ENCODE data around the gene RABGAP1L. TPM values are rescaled to one million over a fixed set of nuclear protein-coding genes. Genes with fewer than 3 reads are reported as not detected.
"Not testable (repeated sequence)": the region's sequence is repeated elsewhere in the genome, so short reads cannot be mapped to it uniquely, and the experiment has no call there.

RABGAP1L gene
- polyA plus RNA-seq, 3 donors, result 35.2 to 75.3 (median 63.3) TPM

DNA sequence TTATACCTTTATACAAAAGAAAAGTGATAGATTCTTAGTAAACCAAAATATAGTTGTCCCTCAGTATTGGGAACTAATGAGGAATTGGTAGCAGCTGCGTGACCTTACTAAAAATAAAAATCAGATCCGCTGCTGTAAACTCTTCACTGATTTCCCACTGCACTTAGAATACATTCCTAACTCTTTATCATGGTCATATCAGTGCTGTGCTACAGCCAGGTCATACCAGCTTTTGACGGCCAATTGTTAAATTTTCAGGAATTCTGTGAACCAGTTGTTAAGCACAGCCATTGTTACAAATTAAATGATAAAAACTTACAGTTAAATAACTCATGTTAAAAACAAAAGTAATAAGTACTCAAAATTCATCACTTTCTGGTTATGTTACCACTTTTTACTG lies 533.8 kb downstream of the RABGAP1L start:
- WGBS (ENCODE audit: insufficient coverage), result 100% methylated on average over 1 of the region's 3 CpGs
- H3K36me3 ChIP-seq (replicated peaks in 1 of 2; ENCODE audit: control insufficient read depth in 1 of 2, insufficient read depth in 2 of 2, low read length in 2 of 2), result no peaks in the 10 kb centered on the region
- Mint-ChIP-seq H3K27ac (no peak overlapping the region), H3K27me3 (ENCODE audit: low read depth in 3 of 3) (no peaks in the 10 kb centered on the region), H3K36me3 (peaks cover 0 to 4% of the 10 kb centered on the region in 2 donors), H3K4me3 (no peak overlapping the region), H3K4me1 (no peaks in the 10 kb centered on the region), H3K9me3 (peaks cover 0 to 2% (median 0%) of the 10 kb centered on the region in 7 donors)
- no peaks in the 10 kb centered on the region for H4K20me1 ChIP-seq (ENCODE audit: insufficient read depth, low read length)
- H3K4me1 ChIP-seq (ENCODE audit: control insufficient read depth in 1 of 2, insufficient read depth in 2 of 2, low read length in 2 of 2), result no peaks in the 10 kb centered on the region
- H3K9ac ChIP-seq (ENCODE audit: insufficient read depth, low read length, poor library complexity, severe bottlenecking), result no peak overlapping the region
- no peaks in the 10 kb centered on the region for H3K79me2 ChIP-seq (ENCODE audit: insufficient read depth, low read length)
- no peak overlapping the region for H2AFZ ChIP-seq (ENCODE audit: insufficient read depth, low read depth, low read length, poor library complexity, severe bottlenecking)
- H3K4me3 ChIP-seq (replicated peaks in 1 of 3; ENCODE audit: low read depth in 2 of 3, low read length in 3 of 3), result no peak overlapping the region
- no peak overlapping the region for H3K27ac ChIP-seq (ENCODE audit: low read depth in 1 of 2, low read length in 2 of 2)
- TF ChIP-seq, protein P1, sequence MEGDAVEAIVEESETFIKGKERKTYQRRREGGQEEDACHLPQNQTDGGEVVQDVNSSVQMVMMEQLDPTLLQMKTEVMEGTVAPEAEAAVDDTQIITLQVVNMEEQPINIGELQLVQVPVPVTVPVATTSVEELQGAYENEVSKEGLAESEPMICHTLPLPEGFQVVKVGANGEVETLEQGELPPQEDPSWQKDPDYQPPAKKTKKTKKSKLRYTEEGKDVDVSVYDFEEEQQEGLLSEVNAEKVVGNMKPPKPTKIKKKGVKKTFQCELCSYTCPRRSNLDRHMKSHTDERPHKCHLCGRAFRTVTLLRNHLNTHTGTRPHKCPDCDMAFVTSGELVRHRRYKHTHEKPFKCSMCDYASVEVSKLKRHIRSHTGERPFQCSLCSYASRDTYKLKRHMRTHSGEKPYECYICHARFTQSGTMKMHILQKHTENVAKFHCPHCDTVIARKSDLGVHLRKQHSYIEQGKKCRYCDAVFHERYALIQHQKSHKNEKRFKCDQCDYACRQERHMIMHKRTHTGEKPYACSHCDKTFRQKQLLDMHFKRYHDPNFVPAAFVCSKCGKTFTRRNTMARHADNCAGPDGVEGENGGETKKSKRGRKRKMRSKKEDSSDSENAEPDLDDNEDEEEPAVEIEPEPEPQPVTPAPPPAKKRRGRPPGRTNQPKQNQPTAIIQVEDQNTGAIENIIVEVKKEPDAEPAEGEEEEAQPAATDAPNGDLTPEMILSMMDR (IDR thresholded peaks at IDR 0.05), result no peak
- DNase-seq, result no peak
- no peaks in the 10 kb centered on the region for H3K9me3 ChIP-seq (replicated peaks in 1 of 2; ENCODE audit: control insufficient read depth in 1 of 2, insufficient read depth in 1 of 2, low read length in 2 of 2)
- intact Hi-C loops (cut with micrococcal nuclease), result no loop called here
- H3K4me2 ChIP-seq (replicated peaks; ENCODE audit: extremely low read depth, low read length, poor library complexity, severe bottlenecking), result no peak overlapping the region
- no peaks in the 10 kb centered on the region for H3K27me3 ChIP-seq (ENCODE audit: control insufficient read depth in 2 of 2, insufficient read depth in 2 of 2, low read length in 2 of 2)

DNA sequence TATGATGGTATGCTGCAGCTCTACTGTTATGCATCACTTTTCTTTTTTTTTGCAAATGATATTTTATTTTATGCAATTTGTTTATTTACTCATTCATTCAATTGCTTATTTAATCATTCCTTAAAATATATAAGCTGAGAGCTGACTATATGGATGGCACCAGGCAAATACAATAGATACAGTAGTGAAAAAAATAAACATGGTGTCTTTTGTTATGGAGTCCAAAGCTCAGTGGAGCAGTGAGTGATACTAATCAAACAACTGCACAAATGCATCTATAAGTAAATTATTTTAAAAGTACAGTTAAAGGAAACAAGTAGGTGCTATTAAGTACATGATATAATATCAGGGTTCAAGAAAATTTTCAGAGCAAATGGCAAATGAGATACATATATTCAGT lies 534.2 kb downstream of the RABGAP1L start:
- H3K4me3 Mint-ChIP-seq; H3K27me3 ChIP-seq (ENCODE audit: control insufficient read depth in 2 of 2, insufficient read depth in 2 of 2, low read length in 2 of 2); H2AFZ ChIP-seq (ENCODE audit: insufficient read depth, low read depth, low read length, poor library complexity, severe bottlenecking); H3K27me3 Mint-ChIP-seq (ENCODE audit: low read depth in 3 of 3); H3K9me3 ChIP-seq (replicated peaks in 1 of 2; ENCODE audit: control insufficient read depth in 1 of 2, insufficient read depth in 1 of 2, low read length in 2 of 2); H3K9ac ChIP-seq (ENCODE audit: insufficient read depth, low read length, poor library complexity, severe bottlenecking); H4K20me1 ChIP-seq (ENCODE audit: insufficient read depth, low read length); H3K4me2 ChIP-seq (replicated peaks; ENCODE audit: extremely low read depth, low read length, poor library complexity, severe bottlenecking); H3K79me2 ChIP-seq (ENCODE audit: insufficient read depth, low read length); H3K4me1 ChIP-seq (ENCODE audit: control insufficient read depth in 1 of 2, insufficient read depth in 2 of 2, low read length in 2 of 2); H3K27ac ChIP-seq (ENCODE audit: low read depth in 1 of 2, low read length in 2 of 2); H3K36me3 Mint-ChIP-seq; H3K4me1 Mint-ChIP-seq; intact Hi-C loops (cut with micrococcal nuclease); H3K9me3 Mint-ChIP-seq; DNase-seq; H3K36me3 ChIP-seq (replicated peaks in 1 of 2; ENCODE audit: control insufficient read depth in 1 of 2, insufficient read depth in 2 of 2, low read length in 2 of 2); H3K27ac Mint-ChIP-seq; H3K4me3 ChIP-seq (replicated peaks in 1 of 3; ENCODE audit: low read depth in 2 of 3, low read length in 3 of 3): not testable (repeated sequence)

Data from CD14-positive monocyte (primary cell).